Measurements from ENCODE around the gene ARL4A. TPM values are rescaled to one million over a fixed set of nuclear protein-coding genes. Genes with fewer than 3 reads are reported as not detected.

The ARL4A gene
- total and polyA plus RNA-seq, 2 of the 13 experiments (the other 11 are each of a cell fraction or from before 2014, with no cell fraction given): 10.8 to 25.6 TPM

GRCh38 chr7:12686234-12686890 is 1.1 kb upstream of the ARL4A start (continued):
- no peak for TF ChIP-seq PLSCR1 (CRISPR knock-in tag; IDR thresholded peaks at IDR 0.05; ENCODE audit: borderline replicate concordance)
- 0 out of 2 replicates have a peak, but pooled peaks have one; percentile 40 for TF ChIP-seq ETV6 (CRISPR knock-in tag; conservative IDR thresholded peaks at IDR 0.05)
- TF ChIP-seq ZBTB14 (CRISPR knock-in tag; IDR thresholded peaks at IDR 0.05): peak; percentile 49; the same call in 1 of the 2 replicates
- TF ChIP-seq PAWR (CRISPR knock-in tag; IDR thresholded peaks at IDR 0.05; ENCODE audit: borderline replicate concordance): no peak
- no peak for TF ChIP-seq RBAK (CRISPR knock-in tag; IDR thresholded peaks at IDR 0.05)
- no peak for TF ChIP-seq HMG20B (CRISPR knock-in tag; conservative IDR thresholded peaks at IDR 0.05)
- no peak for TF ChIP-seq PPARG (CRISPR knock-in tag; conservative IDR thresholded peaks at IDR 0.05)
- TF ChIP-seq ZNF546 (CRISPR knock-in tag; conservative IDR thresholded peaks at IDR 0.05): no peak
- TF ChIP-seq ELF4 (CRISPR knock-in tag; IDR thresholded peaks at IDR 0.05; ENCODE audit: borderline replicate concordance): no peak
- TF ChIP-seq ZNF572 (CRISPR knock-in tag; IDR thresholded peaks at IDR 0.05): peak; percentile 77; the same call in 1 of the 2 replicates
- no peak for TF ChIP-seq PTBP1 (IDR thresholded peaks at IDR 0.05; ENCODE audit: low read depth, low read length, poor library complexity, severe bottlenecking)
- peak; percentile 1; the same call in 1 of the 2 replicates for TF ChIP-seq ZSCAN20 (CRISPR knock-in tag; IDR thresholded peaks at IDR 0.05; ENCODE audit: borderline replicate concordance)
- TF ChIP-seq ZKSCAN8 (CRISPR knock-in tag; IDR thresholded peaks at IDR 0.05; ENCODE audit: borderline replicate concordance): no peak
- no peak for TF ChIP-seq AHR (CRISPR knock-in tag; IDR thresholded peaks at IDR 0.05)
- no peak for TF ChIP-seq IKZF4 (CRISPR knock-in tag; IDR thresholded peaks at IDR 0.05; ENCODE audit: borderline replicate concordance, low read depth, not compliant biosample characterization)
- TF ChIP-seq ZNF232 (CRISPR knock-in tag; IDR thresholded peaks at IDR 0.05; ENCODE audit: borderline replicate concordance): no peak
- TF ChIP-seq YEATS2 (CRISPR knock-in tag; IDR thresholded peaks at IDR 0.05; ENCODE audit: borderline replicate concordance): no peak
- no peak for TF ChIP-seq ZNF720 (CRISPR knock-in tag; IDR thresholded peaks at IDR 0.05)
- TF ChIP-seq HNF1A (IDR thresholded peaks at IDR 0.05; ENCODE audit: low read depth): no peak
- no peak for TF ChIP-seq HNF1A (CRISPR knock-in tag; IDR thresholded peaks at IDR 0.05; ENCODE audit: borderline replicate concordance)
- no peak for TF ChIP-seq NR1H2 (CRISPR knock-in tag; IDR thresholded peaks at IDR 0.05; ENCODE audit: borderline replicate concordance, low read depth)
- TF ChIP-seq ZNF772 (CRISPR knock-in tag; IDR thresholded peaks at IDR 0.05): 0 out of 2 replicates have a peak, but pooled peaks have one; percentile 11
- TF ChIP-seq MTERF4 (CRISPR knock-in tag; IDR thresholded peaks at IDR 0.05): no peak

Measured in HepG2 (cell line).